Right lobe of liver (tissue), 4 donors: ENCODE results near the gene CD248.

ENCODE experiments used
- CTCF ChIP-seq, 4 donors: fragments of 200-600 bp in 3 of 4; fragments of 450-650 bp in 1 of 4; IDR thresholded peaks; one replicate each; pipeline versions ENCODE4 v1.5.1 to v1.8.0; 2016 to 2022; ENCODE audit warnings: antibody characterized with exemption in 4 of 4, mild to moderate bottlenecking in 2 of 4
- POLR2A ChIP-seq: fragments of 450-650 bp; IDR thresholded peaks from one replicate; pipeline ENCODE4 v1.6.1; 2017; ENCODE audit warnings: antibody characterized with exemption, mild to moderate bottlenecking
- donor health status: DM: no; HTN: no; CAD: no.
- donor health status: DM: no; HTN: no; CAD: no.
- donor health status: DM: no; HTN: yes; CAD: no.

GRCh38 chr11:66281776-66282467 lies 34.9 kb downstream of the CD248 start:
- TF ChIP-seq CTCF (IDR thresholded peaks at IDR 0.05), result no peak
- TF ChIP-seq POLR2A, result no peak
